ENCODE results near the gene EVI5. TPM values are rescaled to one million over a fixed set of nuclear protein-coding genes. Genes with fewer than 3 reads are reported as not detected.

The EVI5 gene
- total and polyA plus RNA-seq, 10 of the 15 experiments (the other 5 are each of a cell fraction or from before 2014, with no cell fraction given): 0.27 to 6.8 (median 1.7) TPM

DNA sequence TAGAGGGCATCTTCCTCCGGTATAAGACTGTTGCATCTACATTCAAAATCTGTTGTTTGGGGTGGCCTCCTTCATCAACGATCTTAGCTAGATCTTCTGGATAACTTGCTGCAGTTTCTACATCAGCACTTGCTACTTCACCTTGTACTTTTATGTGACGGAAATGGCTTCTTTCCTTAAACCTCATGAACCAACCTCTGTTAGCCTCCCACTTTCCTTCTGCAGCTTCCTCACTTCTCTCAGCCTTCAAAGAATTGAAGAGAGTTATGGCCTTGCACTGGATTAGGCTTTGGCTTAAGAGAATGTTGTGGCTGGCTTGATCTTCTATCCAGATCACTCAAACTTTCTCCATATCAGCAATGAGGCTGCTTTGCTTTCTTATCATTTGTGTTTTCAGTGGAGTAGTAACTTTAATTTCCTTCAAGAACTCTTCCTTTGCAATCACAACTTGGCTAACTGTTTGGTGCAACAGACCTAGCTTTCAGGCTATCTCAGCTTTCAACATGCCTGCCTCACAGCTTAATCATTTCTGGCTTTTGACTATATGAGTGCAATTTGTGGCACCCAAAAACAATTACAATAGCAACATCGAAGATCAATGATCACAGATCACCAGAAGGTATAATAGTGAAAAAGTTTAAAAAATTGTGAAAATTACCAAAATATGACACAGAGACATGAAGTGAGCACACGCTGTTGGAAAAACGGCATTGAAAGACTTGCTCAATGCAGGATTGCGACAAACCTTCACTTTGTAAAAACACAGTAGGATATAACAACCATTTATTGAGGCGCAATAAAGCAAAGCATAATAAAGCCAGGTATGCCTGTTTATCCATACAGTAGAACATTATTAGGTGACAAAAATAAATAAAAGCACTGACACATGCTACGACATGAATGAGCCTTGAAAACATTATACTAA is 241.5 kb downstream of the EVI5 start:
- Histone ChIP-seq H3K27me3 (replicated peaks in 1 of 2; ENCODE audit: control insufficient read depth in 2 of 2, insufficient read depth in 2 of 2, low read length in 1 of 2) (no peaks in the 10 kb centered on the region), H4K20me1 (ENCODE audit: control insufficient read depth, insufficient read depth) (no peaks in the 10 kb centered on the region), H3K4me1 (ENCODE audit: control insufficient read depth, insufficient read depth, low read length) (peaks cover 8% of the 10 kb centered on the region), H2AFZ (ENCODE audit: control insufficient read depth, low read depth, low read length) (no peak overlapping the region), H3K79me2 (ENCODE audit: control insufficient read depth, insufficient read depth, low read length) (no peaks in the 10 kb centered on the region), H3K9me3 (replicated peaks; ENCODE audit: control insufficient read depth, insufficient read depth, low read length) (no peaks in the 10 kb centered on the region), H3K36me3 (ENCODE audit: control insufficient read depth in 2 of 2, insufficient read depth in 2 of 2, low read length in 1 of 2) (no peaks in the 10 kb centered on the region), H3K9ac (ENCODE audit: control insufficient read depth, insufficient read depth, low read length) (no peak overlapping the region), H3K27ac (ENCODE audit: control insufficient read depth, insufficient read depth) (no peak overlapping the region), H3K4me2 (ENCODE audit: control insufficient read depth, insufficient read depth) (no peak overlapping the region), H3K4me3 (no peak overlapping the region)
- TF ChIP-seq CEBPB (IDR thresholded peaks at IDR 0.05; ENCODE audit: borderline replicate concordance in 1 of 2, low read depth in 2 of 2, low read length in 2 of 2): no peak
- TF ChIP-seq MEF2B (IDR thresholded peaks at IDR 0.05; ENCODE audit: partially characterized antibody, poor library complexity, severe bottlenecking): no peak
- no peak for TF ChIP-seq NR2C1 (IDR thresholded peaks at IDR 0.05)
- TF ChIP-seq ZSCAN29 (IDR thresholded peaks at IDR 0.05): no peak
- TF ChIP-seq KLF5 (IDR thresholded peaks at IDR 0.05; ENCODE audit: partially characterized antibody): no peak
- no peak for TF ChIP-seq SP1 (IDR thresholded peaks at IDR 0.05; ENCODE audit: low read depth, low read length)
- DNase-seq (ENCODE audit: low read depth, low spot score) (no peak), FAIRE-seq (no peak), ATAC-seq (no peak)
- POLR2A ChIA-PET: interaction anchor here (0.5 kb wide), 1 partner anchor 22 kb away, joined by 3 read pairs; no protein-coding TSS in a partner anchor
- SMC1A ChIA-PET (ENCODE audit: uncharacterized antibody, unreplicated experiment): interaction anchor here (0.9 to 2.4 kb wide), 4 partner anchors 8 to 30 kb away, joined by 3 to 13 read pairs (median 4); no protein-coding TSS in a partner anchor
- intact Hi-C loops (cut with micrococcal nuclease; ENCODE audit: unreplicated experiment) (no loop called here), in situ Hi-C loops (cut with MboI) (no loop called here)
- BruUV-seq (replicated peaks): no TSS peak
- WGBS (ENCODE audit: insufficient coverage, insufficient replicate concordance, low lambda C conversion rate, missing lambda C conversion rate): 78% methylated on average over 9 of the region's 9 CpGs
- RAD21 ChIA-PET (ENCODE audit: unreplicated experiment): interaction anchor here (1.2 kb wide), 1 partner anchor 64 kb away, joined by 3 read pairs; no protein-coding TSS in a partner anchor
- CTCF ChIA-PET: interaction anchor here (0.6 to 1.5 kb wide), 2 partner anchors 8 to 54 kb away, joined by 5 read pairs; no protein-coding TSS in a partner anchor
